Epithelial cell of esophagus (primary cell): ENCODE results near the gene TTR.
A peak's percentile ranks its signal among the peaks of the same experiment; 100 is the strongest.

Source experiments
- DNase-seq: peaks from one replicate; pipeline ENCODE4 v3.0.0; 2010; ENCODE audit warnings: low read depth
- H3K4me3 ChIP-seq: 2 replicates; pipeline ENCODE4 v1.5.1; 2011; ENCODE audit warnings: mild to moderate bottlenecking, low read length, control low read depth
- CTCF ChIP-seq: IDR thresholded peaks from 2 replicates; pipeline ENCODE4 v1.5.1; 2011; ENCODE audit warnings: low read depth, mild to moderate bottlenecking, low read length, control low read depth, inconsistent platforms; ENCODE audit not compliant: insufficient read depth; ENCODE audit errors: missing control alignments

The TTR gene

GRCh38 chr18:31591628-31592027 lies at the start of gene TTR:
TTR (plus strand) TSS chr18:31591877; CDS start chr18:31591903, 26 bp downstream.
- TF ChIP-seq CTCF: no peak
- no peak for DNase-seq
- H3K4me3 ChIP-seq: no peak within 1 kb of the TSS

- DNase-seq: no peak
- no peak for TF ChIP-seq CTCF
- H3K4me3 ChIP-seq: no peak overlapping the region
These were observed 45.2 kb upstream of the TTR start for GRCh38 chr18:31546476-31546875.

GRCh38 chr18:31548853-31549252 lies 42.8 kb upstream of the TTR start:
- H3K4me3 ChIP-seq: no peak overlapping the region
- no peak for DNase-seq
- TF ChIP-seq CTCF: no peak

- H3K4me3 ChIP-seq: no peak overlapping the region
- no peak for TF ChIP-seq CTCF
- no peak for DNase-seq
These were observed 42.3 kb upstream of the TTR start for GRCh38 chr18:31549416-31549815.

- H3K4me3 ChIP-seq: no peak overlapping the region
- no peak for DNase-seq
- TF ChIP-seq CTCF: no peak
These were observed 39.8 kb upstream of the TTR start for GRCh38 chr18:31551883-31552282.

GRCh38 chr18:31553800-31554199 lies 37.9 kb upstream of the TTR start:
- peak; percentile 18 for DNase-seq
- H3K4me3 ChIP-seq: no peak overlapping the region
- TF ChIP-seq CTCF: peak; percentile 15

GRCh38 chr18:31554776-31555175 lies 36.9 kb upstream of the TTR start:
- no peak for DNase-seq
- no peak overlapping the region for H3K4me3 ChIP-seq
- TF ChIP-seq CTCF: no peak
